ENCODE measurements around the gene UROC1.

UROC1 gene

GRCh38 chr3:126517291-126517951 lies at the start of gene UROC1:
Gene UROC1, minus strand, starts transcription at chr3:126517773. Its CDS starts 54 bp downstream, at chr3:126517719.
- no peak for DNase-seq (ENCODE audit: low read depth)

GRCh38 chr3:126562737-126563276 lies 45.2 kb upstream of the UROC1 start:
- no peak for DNase-seq (ENCODE audit: low read depth)

- no peak for DNase-seq (ENCODE audit: low read depth)
These were observed 40.9 kb upstream of the UROC1 start, which contains the start of gene C3orf22 for GRCh38 chr3:126558336-126559071. Gene C3orf22, minus strand, starts transcription at chr3:126558932. Its CDS starts 5,542 bp downstream, at chr3:126553390.

- DNase-seq (ENCODE audit: low read depth), result no peak
These were observed 40.2 kb upstream of the UROC1 start for GRCh38 chr3:126557761-126558160.

- no peak for DNase-seq (ENCODE audit: low read depth)
These were observed 39.8 kb upstream of the UROC1 start for GRCh38 chr3:126557415-126557745.

GRCh38 chr3:126556637-126557414 lies 39.3 kb upstream of the UROC1 start:
- DNase-seq (ENCODE audit: low read depth), result no peak

- DNase-seq (ENCODE audit: low read depth), result no peak
These were observed 38.4 kb upstream of the UROC1 start for GRCh38 chr3:126555795-126556636.

- no peak for DNase-seq (ENCODE audit: low read depth)
These were observed 37.3 kb upstream of the UROC1 start for GRCh38 chr3:126554560-126555525.

GRCh38 chr3:126553284-126554084 lies 35.9 kb upstream of the UROC1 start:
- DNase-seq (ENCODE audit: low read depth), result no peak

GRCh38 chr3:126552688-126553283 lies 35.2 kb upstream of the UROC1 start:
- no peak for DNase-seq (ENCODE audit: low read depth)

- no peak for DNase-seq (ENCODE audit: low read depth)
These were observed 34.5 kb upstream of the UROC1 start for GRCh38 chr3:126551839-126552687.

GRCh38 chr3:126551121-126551838 lies 33.7 kb upstream of the UROC1 start:
- DNase-seq (ENCODE audit: low read depth), result no peak

GRCh38 chr3:126550488-126551051 lies 33.0 kb upstream of the UROC1 start:
- DNase-seq (ENCODE audit: low read depth), result no peak

GRCh38 chr3:126549861-126550487 lies 32.4 kb upstream of the UROC1 start:
- DNase-seq (ENCODE audit: low read depth), result no peak

- DNase-seq (ENCODE audit: low read depth), result no peak
These were observed 31.2 kb upstream of the UROC1 start for GRCh38 chr3:126548556-126549466.

GRCh38 chr3:126547721-126548120 lies 30.1 kb upstream of the UROC1 start:
- DNase-seq (ENCODE audit: low read depth), result no peak

Data from fibroblast of the conjunctiva (primary cell).